Common myeloid progenitor, CD34-positive (primary cell): ENCODE data around the gene RASSF5.

Experiments used
- CTCF ChIA-PET: fragments of 350-600 bp; sonication (Branson Sonifier 250); formaldehyde crosslinking; loops from one replicate; lab custom pipeline; 2021; ENCODE audit warnings: antibody characterized with exemption; lab: Charles Lee
- POLR2A ChIA-PET: fragments of 350-600 bp; sonication (Branson Sonifier 250); formaldehyde crosslinking; loops from one replicate; lab custom pipeline; 2021; ENCODE audit warnings: antibody characterized with exemption; lab: Charles Lee
- DNase-seq, 3 donors: peaks; one replicate each; pipeline versions ENCODE4 v3.0.0 to v3.0.0-alpha.2; 2013
- H3K27ac ChIP-seq, 2 experiments: 1 replicate in 1 of 2; 2 replicates in 1 of 2; pipeline ENCODE4 v1.7.0; 2013; ENCODE audit warnings: inconsistent platforms in 2 of 2, low read length in 2 of 2, mild to moderate bottlenecking in 2 of 2, low read depth in 1 of 2, moderate library complexity in 1 of 2; ENCODE audit not compliant: severe bottlenecking in 2 of 2, insufficient read depth in 1 of 2, poor library complexity in 1 of 2
- H3K27me3 ChIP-seq, 5 experiments: replicated peaks in 2 of 5; 1 replicate in 3 of 5; 2 replicates in 2 of 5; pipeline versions ENCODE4 v1.6.1 to v1.7.0; 2013; ENCODE audit warnings: low read length in 4 of 5, mild to moderate bottlenecking in 2 of 5, moderate library complexity in 2 of 5, inconsistent platforms in 1 of 5; ENCODE audit not compliant: insufficient read depth in 5 of 5, control insufficient read depth in 4 of 5
- H3K36me3 ChIP-seq, 4 experiments: 1 replicate in 2 of 4; 2 replicates in 2 of 4; pipeline versions ENCODE4 v1.6.1 to v1.7.0; 2013; ENCODE audit warnings: low read length in 3 of 4, control low read depth in 1 of 4, mild to moderate bottlenecking in 1 of 4; ENCODE audit not compliant: control insufficient read depth in 4 of 4, insufficient read depth in 4 of 4
- H3K4me1 ChIP-seq, 4 experiments: 1 replicate in 3 of 4; 2 replicates in 1 of 4; pipeline versions ENCODE4 v1.6.1 to v1.7.1; 2013; ENCODE audit warnings: low read length in 3 of 4, mild to moderate bottlenecking in 3 of 4, control low read depth in 1 of 4, inconsistent platforms in 1 of 4, moderate library complexity in 1 of 4; ENCODE audit not compliant: control insufficient read depth in 4 of 4, insufficient read depth in 4 of 4; ENCODE audit errors: control extremely low read depth in 1 of 4
- H3K4me3 ChIP-seq, 7 experiments: 1 replicate in 4 of 7; 2 replicates in 3 of 7; pipeline versions ENCODE4 v1.5.1 to v1.7.0; 2013; ENCODE audit warnings: mild to moderate bottlenecking in 7 of 7, low read length in 6 of 7, moderate library complexity in 6 of 7, inconsistent platforms in 2 of 7, low read depth in 2 of 7, control low read depth in 1 of 7; ENCODE audit not compliant: insufficient read depth in 4 of 7, control insufficient read depth in 1 of 7; ENCODE audit errors: extremely low read depth in 1 of 7
- H3K9me3 ChIP-seq, 5 experiments: 1 replicate in 4 of 5; 2 replicates in 1 of 5; pipeline versions ENCODE4 v1.6.1 to v1.7.1; 2013; ENCODE audit warnings: low read length in 4 of 5, mild to moderate bottlenecking in 2 of 5, inconsistent platforms in 1 of 5, low read depth in 1 of 5, moderate library complexity in 1 of 5; ENCODE audit not compliant: control insufficient read depth in 4 of 5, insufficient read depth in 2 of 5; ENCODE audit errors: control extremely low read depth in 1 of 5
- WGBS: methylation state at CpG from one replicate; pipeline ENCODE4 v1.1.5; 2013; ENCODE audit not compliant: insufficient coverage; 5-methylcytosine and 5-hydroxymethylcytosine counted together

The RASSF5 gene

GRCh38 chr1:206495011-206495461 lies 12.3 kb upstream of the RASSF5 start:
- H3K36me3 ChIP-seq, result peaks cover 9 to 88% (median 50%) of the 10 kb centered on the region in 4 experiments
- no peak overlapping the region for H3K27ac ChIP-seq
- POLR2A ChIA-PET, result no interaction called here

GRCh38 chr1:206495493-206496046 lies 11.8 kb upstream of the RASSF5 start:
- CTCF ChIA-PET, result interaction anchor here (0.7 to 6.5 kb wide), 16 partner anchors 11 to 714 kb away, joined by 3 to 60 read pairs (median 5); partner anchors contain the start of genes IKBKE and RASSF5
- no peaks in the 10 kb centered on the region for H3K27me3 ChIP-seq
- no peak for DNase-seq
- H3K9me3 ChIP-seq, result no peaks in the 10 kb centered on the region
- peaks cover 9 to 83% (median 48%) of the 10 kb centered on the region in 4 experiments for H3K36me3 ChIP-seq
- POLR2A ChIA-PET, result no interaction called here
- WGBS, result 67% methylated on average over 1 of the region's 3 CpGs
- peaks cover 4 to 19% (median 15%) of the 10 kb centered on the region in 4 experiments for H3K4me1 ChIP-seq
- no peak overlapping the region for H3K4me3 ChIP-seq
- no peak overlapping the region for H3K27ac ChIP-seq

More at GRCh38 chr1:206495011-206495461, 12.3 kb upstream of the RASSF5 start:
- Histone ChIP-seq H3K27me3 (no peaks in the 10 kb centered on the region), H3K4me1 (peaks cover 4 to 19% (median 15%) of the 10 kb centered on the region in 4 experiments), H3K9me3 (no peaks in the 10 kb centered on the region), H3K4me3 (no peak overlapping the region)
- CTCF ChIA-PET, result interaction anchor here (0.9 to 6.5 kb wide), 8 partner anchors 10 to 112 kb away, joined by 3 to 60 read pairs (median 7); partner anchors contain the start of genes IKBKE and RASSF5
- WGBS, result 79% methylated on average over 4 of the region's 6 CpGs
- DNase-seq, result no peak

GRCh38 chr1:206496131-206496793 lies 11.1 kb upstream of the RASSF5 start:
- no peak overlapping the region for H3K4me3 ChIP-seq
- ChIA-PET POLR2A (no interaction called here), CTCF (interaction anchor here (0.7 to 6.5 kb wide), 16 partner anchors 11 to 715 kb away, joined by 3 to 60 read pairs (median 5); partner anchors contain the start of genes IKBKE and RASSF5)
- no peak overlapping the region for H3K27ac ChIP-seq
- DNase-seq, result no peak
- H3K9me3 ChIP-seq, result no peaks in the 10 kb centered on the region
- peaks cover 4 to 19% (median 15%) of the 10 kb centered on the region in 4 experiments for H3K4me1 ChIP-seq
- no peaks in the 10 kb centered on the region for H3K27me3 ChIP-seq
- 34% methylated on average over 5 of the region's 6 CpGs for WGBS
- peaks cover 9 to 76% (median 41%) of the 10 kb centered on the region in 4 experiments for H3K36me3 ChIP-seq

GRCh38 chr1:206497363-206497762 lies 10.0 kb upstream of the RASSF5 start:
- ChIA-PET POLR2A (interaction anchor here (0.6 kb wide), 1 partner anchor 12 kb away, joined by 3 read pairs; no protein-coding TSS in a partner anchor), CTCF (interaction anchor here (0.6 to 6.5 kb wide), 6 partner anchors 9 to 87 kb away, joined by 3 to 60 read pairs (median 4); partner anchors contain the start of gene IKBKE)
- H3K4me1 ChIP-seq, result peaks cover 4 to 19% (median 15%) of the 10 kb centered on the region in 4 experiments
- no peaks in the 10 kb centered on the region for H3K27me3 ChIP-seq
- no peaks in the 10 kb centered on the region for H3K9me3 ChIP-seq
- peaks cover 2 to 65% (median 30%) of the 10 kb centered on the region in 4 experiments for H3K36me3 ChIP-seq
- WGBS, result 100% methylated on average over 1 of the region's 4 CpGs
- H3K4me3 ChIP-seq, result no peak overlapping the region
- H3K27ac ChIP-seq, result no peak overlapping the region
- DNase-seq, result no peak

GRCh38 chr1:206497774-206498173 lies 9.6 kb upstream of the RASSF5 start:
- Histone ChIP-seq H3K36me3 (peaks cover 0 to 61% (median 27%) of the 10 kb centered on the region in 4 experiments), H3K4me3 (no peak overlapping the region)

GRCh38 chr1:206498685-206499084 lies 8.6 kb upstream of the RASSF5 start:
- Histone ChIP-seq H3K9me3 (no peaks in the 10 kb centered on the region), H3K4me1 (peaks cover 4 to 24% (median 16%) of the 10 kb centered on the region in 4 experiments), H3K4me3 (no peak overlapping the region), H3K27me3 (no peaks in the 10 kb centered on the region), H3K27ac (no peak overlapping the region), H3K36me3 (peaks cover 0 to 53% (median 23%) of the 10 kb centered on the region in 4 experiments)
- DNase-seq, result no peak
- CTCF ChIA-PET, result interaction anchor here (1.1 to 6.5 kb wide), 6 partner anchors 9 to 86 kb away, joined by 3 to 60 read pairs (median 5); partner anchors contain the start of gene IKBKE
- POLR2A ChIA-PET, result no interaction called here
- 94% methylated on average over 2 of the region's 2 CpGs for WGBS

More at GRCh38 chr1:206497774-206498173, 9.6 kb upstream of the RASSF5 start:
- ChIA-PET POLR2A (interaction anchor here (0.6 kb wide), 1 partner anchor 12 kb away, joined by 3 read pairs; no protein-coding TSS in a partner anchor), CTCF (interaction anchor here (0.6 to 6.5 kb wide), 7 partner anchors 8 to 87 kb away, joined by 3 to 60 read pairs (median 4); partner anchors contain the start of gene IKBKE)
- peaks cover 4 to 19% (median 16%) of the 10 kb centered on the region in 4 experiments for H3K4me1 ChIP-seq
- H3K9me3 ChIP-seq, result no peaks in the 10 kb centered on the region
- H3K27ac ChIP-seq, result no peak overlapping the region
- no peak for DNase-seq
- WGBS, result 91% methylated on average over 2 of the region's 3 CpGs
- H3K27me3 ChIP-seq, result no peaks in the 10 kb centered on the region
